ENCODE data around the gene CNNM2.

GRCh38 chr10:103072276-103072675 is 154.2 kb downstream of the CNNM2 start:
- TF ChIP-seq CTCF (IDR thresholded peaks at IDR 0.05; ENCODE audit: insufficient read depth, low read length) (no peak), REST (IDR thresholded peaks at IDR 0.05; ENCODE audit: insufficient replicate concordance, low read depth) (no peak), POLR2AphosphoS5 (IDR thresholded peaks at IDR 0.05; ENCODE audit: low read depth) (no peak), GABPA (IDR thresholded peaks at IDR 0.05; ENCODE audit: low read depth) (no peak)
